ENCODE measurements around the gene GABRA4.

Gene GABRA4

DNA sequence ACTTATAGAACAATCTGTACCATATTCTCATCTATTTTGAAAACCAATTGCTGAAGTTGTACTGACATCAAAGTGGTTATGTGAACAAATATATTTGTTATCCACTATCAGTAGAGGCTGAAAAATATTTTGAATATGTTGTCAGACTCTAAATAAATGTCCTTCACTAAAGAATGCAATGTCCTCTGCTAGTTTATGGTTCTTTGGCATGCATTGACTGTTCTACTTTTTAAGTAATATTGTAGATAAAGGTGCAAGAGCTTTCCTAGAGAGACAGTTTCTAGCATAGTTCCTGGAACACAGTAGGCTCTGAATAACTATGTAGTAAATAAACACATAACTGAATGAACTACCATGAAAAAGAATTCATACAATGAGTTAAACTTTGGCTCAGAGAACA is 66.2 kb downstream of the GABRA4 start:
- DNase-seq (ENCODE audit: low read depth): no peak

DNA sequence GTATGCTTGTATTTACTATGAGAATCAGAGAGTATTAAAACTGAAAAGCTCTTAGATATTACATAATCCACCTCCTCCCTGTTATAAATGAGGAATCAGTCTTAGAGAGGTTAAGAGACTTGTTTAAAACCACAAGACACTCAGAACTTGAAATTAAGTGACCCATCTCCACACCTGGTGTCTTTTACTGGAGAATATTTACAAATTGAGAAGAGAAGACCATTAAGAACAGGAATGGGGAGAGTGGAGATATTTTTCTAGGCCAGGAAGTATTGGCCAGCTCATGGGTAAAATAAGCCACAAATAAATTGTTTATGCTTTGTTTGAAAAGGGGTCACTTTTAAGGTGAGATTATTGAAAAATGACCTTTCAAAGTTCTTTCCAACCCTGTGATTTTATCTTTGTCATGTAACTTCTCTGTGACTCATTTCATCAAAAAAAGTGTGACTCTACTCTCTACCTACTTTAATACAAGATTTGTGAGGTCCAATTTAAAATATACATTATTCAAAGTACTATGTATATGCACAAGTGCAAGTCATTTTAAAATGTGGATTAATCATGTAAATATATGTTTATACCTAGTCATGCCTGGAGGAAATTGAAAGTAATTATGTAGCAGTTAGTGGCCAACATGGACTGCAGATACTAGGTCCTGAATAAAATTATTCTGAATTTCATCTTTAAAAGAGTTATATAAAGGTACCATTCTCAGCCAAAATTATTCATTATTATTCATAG is 68.4 kb downstream of the GABRA4 start:
- no peak for DNase-seq (ENCODE audit: low read depth)

DNA sequence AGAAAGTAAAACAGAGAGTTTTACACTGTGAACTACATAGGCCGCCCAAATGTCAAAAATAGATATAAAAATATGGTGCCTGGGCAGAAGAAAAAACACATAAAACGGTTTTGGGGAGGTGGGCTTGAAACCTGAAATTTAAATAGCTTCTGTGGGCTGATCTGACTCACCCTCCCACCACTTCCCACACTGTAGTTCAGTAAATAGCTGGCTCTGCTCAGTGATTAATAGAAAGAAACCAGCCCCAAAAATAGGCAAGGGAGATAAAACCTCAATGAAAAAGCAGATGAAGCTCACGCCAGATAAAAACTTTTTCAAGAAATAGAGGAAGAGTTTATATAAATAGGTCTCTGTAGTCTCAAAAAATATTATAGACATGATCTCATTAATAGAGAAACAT is 71.2 kb downstream of the GABRA4 start:
- DNase-seq (ENCODE audit: low read depth): no peak

DNA sequence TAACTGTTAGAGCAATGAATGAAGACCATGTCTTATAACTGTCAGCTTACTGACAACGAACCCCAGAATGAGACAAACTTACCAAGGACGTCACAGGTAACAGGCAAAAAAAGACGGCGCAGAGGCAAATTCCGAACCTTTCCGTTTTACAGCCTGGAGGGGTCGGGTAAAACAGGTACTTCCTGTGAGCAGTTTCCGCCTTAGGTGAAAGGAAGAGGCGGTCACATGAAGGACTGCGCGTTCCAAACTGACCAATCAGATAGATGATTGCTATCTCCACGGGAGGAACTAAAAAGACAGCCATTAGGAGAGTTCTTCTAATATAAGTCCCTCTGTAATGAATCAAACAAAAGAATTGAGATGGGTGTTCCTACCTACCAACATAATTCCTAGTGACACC is 84.3 kb downstream of the GABRA4 start, which contains the start of gene COX7B2:
Gene COX7B2, minus strand, starts transcription at position 168 of the 400 bp plus-strand sequence. CDS start 174,053 bp downstream, outside the sequence.
- DNase-seq (ENCODE audit: low read depth): no peak

DNA sequence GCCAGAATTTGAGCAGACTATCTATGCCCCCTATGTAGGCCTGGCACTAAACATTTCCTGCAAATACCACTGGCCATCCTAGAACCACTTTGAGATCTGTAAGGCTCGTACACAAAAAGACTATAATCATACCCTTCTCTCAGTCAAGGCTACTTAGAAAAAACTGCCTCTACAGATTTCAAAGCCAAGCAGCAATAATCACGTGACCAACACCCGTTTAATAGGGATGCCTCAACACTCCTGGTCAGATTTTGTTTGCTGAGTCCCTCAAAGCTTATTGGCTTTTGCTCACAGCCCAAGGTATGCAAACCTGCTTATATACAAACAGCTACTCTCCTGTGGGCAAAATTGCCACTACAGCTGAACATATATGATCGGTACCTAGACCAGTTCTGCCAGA is 85.2 kb downstream of the GABRA4 start:
- DNase-seq (ENCODE audit: low read depth): no peak

DNA sequence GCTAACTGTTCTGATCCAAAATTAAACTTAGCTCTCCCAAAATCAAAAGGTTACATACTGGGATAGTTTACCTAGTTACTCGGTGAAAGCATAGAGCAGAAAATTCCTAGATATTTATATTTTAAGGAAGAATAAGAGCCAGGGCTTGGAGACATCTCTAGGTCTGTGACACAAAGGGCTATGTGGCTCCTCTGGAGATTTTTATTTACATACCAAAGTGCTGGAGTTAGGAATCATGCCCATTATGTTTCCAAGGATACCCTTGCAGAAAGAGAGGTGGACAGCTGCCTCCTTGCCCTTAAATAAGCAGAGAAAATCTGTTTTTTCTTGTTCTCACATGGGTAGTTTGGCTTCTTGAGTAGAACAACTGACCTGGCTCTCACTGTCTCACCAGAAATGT is 93.3 kb downstream of the GABRA4 start:
- no peak for DNase-seq (ENCODE audit: low read depth)

DNA sequence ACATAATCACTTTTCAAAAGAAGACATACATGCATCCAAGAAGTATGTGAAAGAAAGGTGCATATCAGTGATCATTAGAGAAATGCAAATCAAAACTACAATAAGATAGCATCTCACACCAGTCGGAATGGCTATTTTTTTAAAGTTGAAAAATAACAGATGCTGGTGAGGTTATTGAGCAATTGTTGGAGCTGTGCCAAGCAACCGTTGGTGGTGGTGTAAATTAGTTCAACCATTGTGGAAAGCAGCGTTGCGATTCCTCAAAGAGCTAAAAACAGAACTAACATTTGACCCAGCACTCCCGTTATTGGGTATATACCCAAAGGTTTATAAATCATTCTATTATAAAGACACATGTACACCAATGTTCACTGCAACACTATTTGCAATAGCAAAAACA is 98.6 kb downstream of the GABRA4 start:
- no peak for DNase-seq (ENCODE audit: low read depth)

DNA sequence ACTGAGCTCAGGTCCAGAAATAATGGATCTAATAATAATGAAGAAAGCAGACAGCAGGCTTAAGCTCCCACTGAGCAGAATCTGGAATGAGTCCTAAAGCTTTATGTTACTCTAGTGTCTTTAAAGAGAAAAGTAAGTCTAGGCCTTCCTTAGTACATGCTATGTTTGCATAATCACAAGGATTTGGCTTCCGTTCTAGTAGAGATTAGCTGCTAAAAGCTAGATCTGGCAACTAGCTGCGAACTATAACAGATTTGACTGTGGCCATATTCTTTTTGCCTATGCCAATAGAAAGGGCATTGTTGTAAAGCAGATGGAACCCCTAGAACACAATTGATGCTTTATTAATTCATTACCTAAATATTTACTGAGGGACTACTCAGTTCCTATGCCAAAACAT is 103.3 kb downstream of the GABRA4 start:
- DNase-seq (ENCODE audit: low read depth): no peak

DNA sequence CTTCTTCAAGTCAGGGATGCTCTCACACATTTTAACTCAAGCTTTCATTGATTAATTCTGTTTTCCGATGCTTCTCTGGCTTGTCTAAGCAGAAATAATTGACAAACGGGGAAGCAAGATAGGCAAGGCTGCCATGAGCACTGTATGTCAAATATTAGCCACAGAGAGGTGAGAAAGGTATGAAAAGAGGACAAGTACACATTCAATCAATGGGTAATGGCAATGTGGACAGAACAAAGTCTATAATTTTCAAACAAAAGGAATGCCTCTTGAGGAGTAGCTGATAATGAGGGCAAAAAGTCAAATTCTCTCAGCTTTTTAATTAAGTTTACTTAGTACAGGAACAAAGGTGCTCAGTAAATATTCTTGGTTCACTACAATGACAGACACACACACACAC is 104.0 kb downstream of the GABRA4 start:
- DNase-seq (ENCODE audit: low read depth): no peak

DNA sequence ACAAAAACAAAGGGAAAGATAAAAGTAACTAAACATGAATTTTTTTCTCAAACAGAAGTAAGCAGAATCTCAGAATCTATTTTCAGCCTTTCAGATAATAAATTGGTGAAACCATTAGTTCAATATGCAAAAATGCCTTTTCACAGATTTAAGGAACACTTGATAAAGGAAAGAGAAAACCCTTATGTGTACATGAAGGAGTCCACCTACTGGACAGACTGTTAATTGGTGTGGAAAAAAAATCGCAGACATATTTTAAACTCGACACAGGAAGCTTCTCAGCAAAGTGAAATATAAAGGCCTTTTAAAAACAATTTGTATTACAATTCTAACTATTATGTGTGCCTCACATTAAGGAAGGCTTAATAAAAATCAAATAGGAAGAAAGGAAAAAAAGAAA is 106.7 kb downstream of the GABRA4 start:
- no peak for DNase-seq (ENCODE audit: low read depth)

DNA sequence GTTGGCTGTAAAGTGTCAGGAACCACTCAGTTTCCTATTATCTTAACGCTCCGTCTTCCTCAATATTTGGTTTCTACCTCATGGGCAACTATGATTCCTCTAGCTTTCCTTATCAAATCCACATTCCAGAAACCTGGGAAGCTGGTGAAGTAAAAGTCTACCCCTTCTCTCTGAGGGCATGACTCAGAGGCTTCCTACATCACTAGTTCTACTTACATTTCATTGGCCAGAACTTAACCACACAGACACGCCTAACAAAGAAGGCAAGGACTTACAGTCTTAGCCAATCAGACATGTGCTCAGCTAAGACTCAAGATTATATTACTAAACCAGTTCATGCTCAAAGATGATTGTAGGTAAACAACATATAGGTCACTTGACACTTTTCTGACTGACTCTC is 114.7 kb downstream of the GABRA4 start:
- no peak for DNase-seq (ENCODE audit: low read depth)

DNA sequence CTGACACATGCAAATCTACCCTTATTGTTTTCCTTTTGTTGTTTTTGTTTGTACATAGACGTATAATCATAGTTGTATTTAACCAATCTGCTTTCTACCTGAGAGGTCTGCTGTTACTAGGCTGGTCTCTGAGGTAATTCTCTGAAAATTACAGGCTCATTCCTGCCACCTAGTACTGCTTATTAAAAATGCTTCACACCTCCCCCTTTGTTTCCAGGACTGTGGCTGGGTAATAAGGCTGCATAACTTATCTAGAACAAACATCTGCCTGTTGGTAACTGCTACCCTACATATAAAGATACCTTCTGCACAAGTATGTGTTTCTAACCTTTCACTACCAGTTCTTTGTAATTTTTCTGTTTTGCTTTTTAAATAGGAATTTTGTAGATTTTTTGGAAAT is 118.6 kb downstream of the GABRA4 start:
- no peak for DNase-seq (ENCODE audit: low read depth)

DNA sequence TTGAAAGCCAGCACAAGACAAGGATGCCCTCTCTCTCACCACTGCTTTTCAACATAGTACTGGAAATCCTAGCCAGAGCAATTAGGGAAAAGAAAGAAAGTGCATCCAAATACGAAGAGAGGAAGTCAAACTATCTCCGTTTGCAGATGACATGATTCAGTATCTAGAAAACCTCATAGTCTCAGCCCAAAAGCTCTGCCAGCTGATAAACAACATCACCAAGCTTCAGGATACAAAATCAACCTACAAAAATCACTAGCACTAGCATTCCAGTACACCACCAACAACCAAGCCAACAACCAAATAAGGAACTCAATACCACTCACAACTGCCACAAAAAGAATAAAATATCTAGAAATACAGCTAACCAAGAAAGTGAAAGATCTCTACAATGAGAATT is 123.0 kb downstream of the GABRA4 start:
- DNase-seq (ENCODE audit: low read depth): no peak
